Liver (tissue), 9 donors: ENCODE measurements around the gene SPRED1. TPM values are rescaled to one million over a fixed set of nuclear protein-coding genes. Genes with fewer than 3 reads are reported as not detected.

Experiments used
- DNase-seq: peaks from one replicate; pipeline ENCODE4 v3.0.0-alpha.2; 2017; ENCODE audit warnings: low spot score
- H3K27ac ChIP-seq, 2 donors: one replicate each; pipeline ENCODE4 v1.7.0; 2013; ENCODE audit warnings: inconsistent platforms in 2 of 2, low read length in 2 of 2, control low read depth in 1 of 2, low read depth in 1 of 2, mild to moderate bottlenecking in 1 of 2
- H3K27me3 ChIP-seq, 4 donors: one replicate each; pipeline versions ENCODE4 v1.6.1 to v1.7.0; 2013; ENCODE audit warnings: low read length in 3 of 4, inconsistent platforms in 1 of 4, mild to moderate bottlenecking in 1 of 4, moderate library complexity in 1 of 4; ENCODE audit not compliant: control insufficient read depth in 4 of 4, insufficient read depth in 4 of 4
- H3K36me3 ChIP-seq, 4 donors: one replicate each; pipeline versions ENCODE4 v1.6.1 to v1.7.0; 2013; ENCODE audit warnings: low read length in 3 of 4, mild to moderate bottlenecking in 3 of 4, low read depth in 1 of 4, moderate library complexity in 1 of 4; ENCODE audit not compliant: control insufficient read depth in 4 of 4, insufficient read depth in 3 of 4
- H3K4me1 ChIP-seq, 4 donors: one replicate each; pipeline versions ENCODE4 v1.6.1 to v1.7.0; 2013; ENCODE audit warnings: low read length in 3 of 4, mild to moderate bottlenecking in 3 of 4, moderate library complexity in 1 of 4; ENCODE audit not compliant: control insufficient read depth in 4 of 4, insufficient read depth in 4 of 4
- H3K4me3 ChIP-seq, 3 donors: one replicate each; pipeline versions ENCODE4 v1.6.1 to v1.7.0; 2013; ENCODE audit warnings: low read length in 3 of 3, control low read depth in 1 of 3, low read depth in 1 of 3, mild to moderate bottlenecking in 1 of 3
- H3K9ac ChIP-seq, 2 donors: one replicate each; pipeline ENCODE4 v1.7.0; 2013; ENCODE audit warnings: low read length in 2 of 2, mild to moderate bottlenecking in 2 of 2, moderate library complexity in 2 of 2, control low read depth in 1 of 2, low read depth in 1 of 2
- H3K9me3 ChIP-seq, 4 donors: one replicate each; pipeline versions ENCODE4 v1.6.1 to v1.7.0; 2013; ENCODE audit warnings: low read length in 3 of 4; ENCODE audit not compliant: control insufficient read depth in 4 of 4
- EGR1 ChIP-seq, 2 donors: IDR thresholded peaks; 2 replicates each; pipeline ENCODE4 v1.6.1; 2016 to 2018; ENCODE audit warnings: antibody characterized with exemption in 2 of 2, low read depth in 2 of 2
- FOXA1 ChIP-seq: IDR thresholded peaks from 2 replicates; pipeline ENCODE4 v1.6.1; 2016; ENCODE audit warnings: antibody characterized with exemption
- FOXA2 ChIP-seq: IDR thresholded peaks from 2 replicates; pipeline ENCODE4 v1.6.1; 2016; ENCODE audit warnings: antibody characterized with exemption
- GABPA ChIP-seq, 2 donors: IDR thresholded peaks in 1 of 2; conservative IDR thresholded peaks in 1 of 2; 2 replicates each; pipeline ENCODE4 v1.6.1; 2016; ENCODE audit warnings: antibody characterized with exemption in 2 of 2, mild to moderate bottlenecking in 1 of 2, moderate library complexity in 1 of 2
- HNF4A ChIP-seq, 2 donors: conservative IDR thresholded peaks; 2 replicates each; pipeline ENCODE4 v1.6.1; 2016; ENCODE audit warnings: antibody characterized with exemption in 2 of 2, mild to moderate bottlenecking in 2 of 2
- HNF4G ChIP-seq: IDR thresholded peaks from 2 replicates; pipeline ENCODE4 v1.6.1; 2016; ENCODE audit warnings: antibody characterized with exemption
- JUND ChIP-seq, 2 donors: IDR thresholded peaks; 2 replicates each; pipeline ENCODE4 v1.6.1; 2016; ENCODE audit warnings: antibody characterized with exemption in 2 of 2
- NR2F2 ChIP-seq: IDR thresholded peaks from 2 replicates; pipeline ENCODE4 v1.6.1; 2016; ENCODE audit warnings: antibody characterized with exemption
- RAD21 ChIP-seq, 2 donors: IDR thresholded peaks; 2 replicates each; pipeline ENCODE4 v1.6.1; 2016; ENCODE audit warnings: antibody characterized with exemption in 2 of 2, mild to moderate bottlenecking in 2 of 2
- RXRA ChIP-seq, 2 donors: IDR thresholded peaks; 2 replicates each; pipeline ENCODE4 v1.6.1; 2017 to 2018; ENCODE audit warnings: antibody characterized with exemption in 2 of 2, mild to moderate bottlenecking in 1 of 2
- SP1 ChIP-seq: IDR thresholded peaks from 2 replicates; pipeline ENCODE4 v1.6.1; 2018; ENCODE audit warnings: antibody characterized with exemption, mild to moderate bottlenecking
- TAF1 ChIP-seq: conservative IDR thresholded peaks from 2 replicates; pipeline ENCODE4 v1.6.1; 2016; ENCODE audit warnings: antibody characterized with exemption, mild to moderate bottlenecking
- YY1 ChIP-seq: IDR thresholded peaks from 2 replicates; pipeline ENCODE4 v1.6.1; 2016; ENCODE audit warnings: antibody characterized with exemption, mild to moderate bottlenecking
- WGBS: extraction: QIAGEN DNeasy Blood & Tissue Kit; methylation state at CpG from one replicate; pipeline ENCODE4 v1.1.7; 2013; 5-methylcytosine and 5-hydroxymethylcytosine counted together
- polyA plus RNA-seq, 2 donors: library from polyadenylated mRNA; stranded (reverse) in 1 of 2; unstranded in 1 of 2; fragments of 200-250 nt in 1 of 2; fragments of >200 nt in 1 of 2; fragmentation: Nextera tagmentation in 1 of 2; extraction: Ambion mirVana in 1 of 2; gene quantifications; one replicate each; pipeline versions ENCODE4 v1.2.1 to v1.2.3, GENCODE V29; 2013 to 2015
- total RNA-seq, 2 donors: library from RNA; depleted of rRNA; stranded (reverse); fragments of >200 nt; gene quantifications; one replicate each; pipeline ENCODE4 v1.2.3, GENCODE V29; 2014
- TF ChIP-seq, protein P1 (sequence below): IDR thresholded peaks from 2 replicates; pipeline ENCODE4 v1.6.1; 2016; ENCODE audit warnings: antibody characterized with exemption
- TF ChIP-seq, protein P2 (sequence below): IDR thresholded peaks from 2 replicates; pipeline ENCODE4 v1.6.1; 2016; ENCODE audit warnings: antibody characterized with exemption
- TF ChIP-seq, protein P3 (sequence below): fragments of 150-350 bp; IDR thresholded peaks from 2 replicates; pipeline ENCODE4 v1.5.1; 2017; ENCODE audit warnings: improper control_type of control experiment, low read depth, low read length; ENCODE audit not compliant: missing input control
- TF ChIP-seq, protein P4 (sequence below): IDR thresholded peaks from 2 replicates; pipeline ENCODE4 v1.6.1; 2016; ENCODE audit warnings: antibody characterized with exemption, mild to moderate bottlenecking
- TF ChIP-seq, protein P5 (sequence below): IDR thresholded peaks from 2 replicates; pipeline ENCODE4 v1.6.1; 2016; ENCODE audit warnings: antibody characterized with exemption
- donor health status: healthy.
- donor health status: healthy.
- donor health status: healthy.
- donor health status: healthy.
- donor health status: healthy.

SPRED1 gene
- total and polyA plus RNA-seq, 4 donors, result 1.2 to 7.7 (median 4.4) TPM

DNA sequence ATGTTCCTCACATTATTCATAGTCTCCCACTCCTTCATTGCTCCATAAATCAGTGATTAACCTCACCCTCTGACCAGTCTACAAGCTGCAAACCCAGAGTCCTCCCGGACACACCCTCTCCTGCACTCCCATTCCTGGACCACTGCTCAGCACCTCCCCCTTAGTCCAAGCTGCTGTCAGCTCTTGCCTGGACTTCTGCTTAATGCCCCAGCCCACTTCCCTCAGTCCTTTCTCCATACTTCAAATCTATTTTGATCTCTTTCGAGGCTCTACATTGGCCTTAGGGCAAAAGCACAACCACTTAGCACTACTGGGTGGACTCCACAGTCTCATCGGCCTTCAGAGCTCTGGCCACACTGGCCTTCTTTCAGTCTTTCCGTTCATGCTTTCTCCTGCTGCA is 121.9 kb downstream of the SPRED1 start:
- Histone ChIP-seq H3K27ac (no peak overlapping the region), H3K4me1 (peaks cover 0 to 3% (median 0%) of the 10 kb centered on the region in 4 donors), H3K4me3 (no peak overlapping the region), H3K36me3 (no peaks in the 10 kb centered on the region), H3K9ac (no peak overlapping the region), H3K9me3 (no peaks in the 10 kb centered on the region), H3K27me3 (peaks cover 0 to 2% (median 0%) of the 10 kb centered on the region in 4 donors)
- no peak for DNase-seq
- TF ChIP-seq RAD21 (IDR thresholded peaks at IDR 0.05) (no peak), SP1 (no peak), TAF1 (no peak), HNF4G (no peak), NR2F2 (no peak), JUND (IDR thresholded peaks at IDR 0.05) (no peak), FOXA2 (no peak), GABPA (IDR thresholded peaks at IDR 0.05 in 1 of 2, conservative IDR thresholded peaks at IDR 0.05 in 1 of 2) (no peak), EGR1 (IDR thresholded peaks at IDR 0.05; ENCODE audit: low read depth in 2 of 2) (no peak), YY1 (no peak)
- 71% methylated on average over 4 of the region's 4 CpGs for WGBS

DNA sequence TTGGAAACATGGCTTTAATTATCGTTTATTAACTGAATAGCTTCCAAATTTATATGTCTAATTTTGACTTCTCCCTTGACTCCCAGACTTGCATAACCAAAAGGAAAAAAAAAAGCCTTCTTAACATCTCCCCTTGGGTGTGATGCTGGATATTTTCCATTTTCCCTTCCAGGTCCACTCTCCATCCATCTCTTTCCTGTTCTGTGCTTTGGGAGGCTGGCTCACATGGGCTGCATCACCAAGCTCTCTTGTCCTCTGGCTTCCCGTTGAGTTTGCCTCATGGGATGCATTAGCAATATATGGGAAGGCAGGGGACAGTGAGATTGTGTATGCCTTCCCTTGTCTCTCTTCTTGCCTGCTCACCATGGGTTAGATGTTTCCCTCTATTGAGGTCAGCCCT is 123.4 kb downstream of the SPRED1 start:
- H3K27me3 ChIP-seq, result peaks cover 0 to 2% (median 0%) of the 10 kb centered on the region in 4 donors
- H3K4me3 ChIP-seq, result no peak overlapping the region
- TF ChIP-seq TAF1, result no peak
- TF ChIP-seq, protein P1, sequence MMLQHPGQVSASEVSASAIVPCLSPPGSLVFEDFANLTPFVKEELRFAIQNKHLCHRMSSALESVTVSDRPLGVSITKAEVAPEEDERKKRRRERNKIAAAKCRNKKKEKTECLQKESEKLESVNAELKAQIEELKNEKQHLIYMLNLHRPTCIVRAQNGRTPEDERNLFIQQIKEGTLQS, result no peak
- TF ChIP-seq HNF4A (conservative IDR thresholded peaks at IDR 0.05), result no peak
- TF ChIP-seq EGR1 (IDR thresholded peaks at IDR 0.05; ENCODE audit: low read depth in 2 of 2), result no peak
- TF ChIP-seq FOXA1, result no peak
- TF ChIP-seq GABPA (IDR thresholded peaks at IDR 0.05 in 1 of 2, conservative IDR thresholded peaks at IDR 0.05 in 1 of 2), result no peak
- TF ChIP-seq, protein P2, sequence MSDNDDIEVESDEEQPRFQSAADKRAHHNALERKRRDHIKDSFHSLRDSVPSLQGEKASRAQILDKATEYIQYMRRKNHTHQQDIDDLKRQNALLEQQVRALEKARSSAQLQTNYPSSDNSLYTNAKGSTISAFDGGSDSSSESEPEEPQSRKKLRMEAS, result no peak
- TF ChIP-seq, protein P3, sequence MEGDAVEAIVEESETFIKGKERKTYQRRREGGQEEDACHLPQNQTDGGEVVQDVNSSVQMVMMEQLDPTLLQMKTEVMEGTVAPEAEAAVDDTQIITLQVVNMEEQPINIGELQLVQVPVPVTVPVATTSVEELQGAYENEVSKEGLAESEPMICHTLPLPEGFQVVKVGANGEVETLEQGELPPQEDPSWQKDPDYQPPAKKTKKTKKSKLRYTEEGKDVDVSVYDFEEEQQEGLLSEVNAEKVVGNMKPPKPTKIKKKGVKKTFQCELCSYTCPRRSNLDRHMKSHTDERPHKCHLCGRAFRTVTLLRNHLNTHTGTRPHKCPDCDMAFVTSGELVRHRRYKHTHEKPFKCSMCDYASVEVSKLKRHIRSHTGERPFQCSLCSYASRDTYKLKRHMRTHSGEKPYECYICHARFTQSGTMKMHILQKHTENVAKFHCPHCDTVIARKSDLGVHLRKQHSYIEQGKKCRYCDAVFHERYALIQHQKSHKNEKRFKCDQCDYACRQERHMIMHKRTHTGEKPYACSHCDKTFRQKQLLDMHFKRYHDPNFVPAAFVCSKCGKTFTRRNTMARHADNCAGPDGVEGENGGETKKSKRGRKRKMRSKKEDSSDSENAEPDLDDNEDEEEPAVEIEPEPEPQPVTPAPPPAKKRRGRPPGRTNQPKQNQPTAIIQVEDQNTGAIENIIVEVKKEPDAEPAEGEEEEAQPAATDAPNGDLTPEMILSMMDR, result no peak
- no peak for TF ChIP-seq NR2F2
- TF ChIP-seq, protein P4, sequence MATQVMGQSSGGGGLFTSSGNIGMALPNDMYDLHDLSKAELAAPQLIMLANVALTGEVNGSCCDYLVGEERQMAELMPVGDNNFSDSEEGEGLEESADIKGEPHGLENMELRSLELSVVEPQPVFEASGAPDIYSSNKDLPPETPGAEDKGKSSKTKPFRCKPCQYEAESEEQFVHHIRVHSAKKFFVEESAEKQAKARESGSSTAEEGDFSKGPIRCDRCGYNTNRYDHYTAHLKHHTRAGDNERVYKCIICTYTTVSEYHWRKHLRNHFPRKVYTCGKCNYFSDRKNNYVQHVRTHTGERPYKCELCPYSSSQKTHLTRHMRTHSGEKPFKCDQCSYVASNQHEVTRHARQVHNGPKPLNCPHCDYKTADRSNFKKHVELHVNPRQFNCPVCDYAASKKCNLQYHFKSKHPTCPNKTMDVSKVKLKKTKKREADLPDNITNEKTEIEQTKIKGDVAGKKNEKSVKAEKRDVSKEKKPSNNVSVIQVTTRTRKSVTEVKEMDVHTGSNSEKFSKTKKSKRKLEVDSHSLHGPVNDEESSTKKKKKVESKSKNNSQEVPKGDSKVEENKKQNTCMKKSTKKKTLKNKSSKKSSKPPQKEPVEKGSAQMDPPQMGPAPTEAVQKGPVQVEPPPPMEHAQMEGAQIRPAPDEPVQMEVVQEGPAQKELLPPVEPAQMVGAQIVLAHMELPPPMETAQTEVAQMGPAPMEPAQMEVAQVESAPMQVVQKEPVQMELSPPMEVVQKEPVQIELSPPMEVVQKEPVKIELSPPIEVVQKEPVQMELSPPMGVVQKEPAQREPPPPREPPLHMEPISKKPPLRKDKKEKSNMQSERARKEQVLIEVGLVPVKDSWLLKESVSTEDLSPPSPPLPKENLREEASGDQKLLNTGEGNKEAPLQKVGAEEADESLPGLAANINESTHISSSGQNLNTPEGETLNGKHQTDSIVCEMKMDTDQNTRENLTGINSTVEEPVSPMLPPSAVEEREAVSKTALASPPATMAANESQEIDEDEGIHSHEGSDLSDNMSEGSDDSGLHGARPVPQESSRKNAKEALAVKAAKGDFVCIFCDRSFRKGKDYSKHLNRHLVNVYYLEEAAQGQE, result no peak
- TF ChIP-seq, protein P5, sequence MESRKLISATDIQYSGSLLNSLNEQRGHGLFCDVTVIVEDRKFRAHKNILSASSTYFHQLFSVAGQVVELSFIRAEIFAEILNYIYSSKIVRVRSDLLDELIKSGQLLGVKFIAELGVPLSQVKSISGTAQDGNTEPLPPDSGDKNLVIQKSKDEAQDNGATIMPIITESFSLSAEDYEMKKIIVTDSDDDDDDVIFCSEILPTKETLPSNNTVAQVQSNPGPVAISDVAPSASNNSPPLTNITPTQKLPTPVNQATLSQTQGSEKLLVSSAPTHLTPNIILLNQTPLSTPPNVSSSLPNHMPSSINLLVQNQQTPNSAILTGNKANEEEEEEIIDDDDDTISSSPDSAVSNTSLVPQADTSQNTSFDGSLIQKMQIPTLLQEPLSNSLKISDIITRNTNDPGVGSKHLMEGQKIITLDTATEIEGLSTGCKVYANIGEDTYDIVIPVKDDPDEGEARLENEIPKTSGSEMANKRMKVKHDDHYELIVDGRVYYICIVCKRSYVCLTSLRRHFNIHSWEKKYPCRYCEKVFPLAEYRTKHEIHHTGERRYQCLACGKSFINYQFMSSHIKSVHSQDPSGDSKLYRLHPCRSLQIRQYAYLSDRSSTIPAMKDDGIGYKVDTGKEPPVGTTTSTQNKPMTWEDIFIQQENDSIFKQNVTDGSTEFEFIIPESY, result no peak
- no peak for TF ChIP-seq RXRA (IDR thresholded peaks at IDR 0.05)
- TF ChIP-seq HNF4G, result no peak
- no peak for TF ChIP-seq SP1
- no peak for TF ChIP-seq FOXA2
- TF ChIP-seq RAD21 (IDR thresholded peaks at IDR 0.05), result no peak
- DNase-seq, result no peak
- 68% methylated on average over 2 of the region's 2 CpGs for WGBS
- H3K9ac ChIP-seq, result no peak overlapping the region
- no peaks in the 10 kb centered on the region for H3K9me3 ChIP-seq
- no peak overlapping the region for H3K27ac ChIP-seq
- H3K36me3 ChIP-seq, result no peaks in the 10 kb centered on the region
- H3K4me1 ChIP-seq, result peaks cover 0 to 3% (median 0%) of the 10 kb centered on the region in 4 donors
